Nephron progenitor cell (in vitro differentiated cells): Measurements from ENCODE around the gene RAPGEF4.

ENCODE experiments used
- DNase-seq: peaks from one replicate; pipeline ENCODE4 v3.0.0; 2021
- H3K27ac Mint-ChIP-seq: 2 replicates; pipeline ENCODE4 v1.8.0; 2021; ENCODE audit warnings: mild to moderate bottlenecking, moderate library complexity, mixed read lengths
- H3K27me3 Mint-ChIP-seq: 2 replicates; pipeline ENCODE4 v1.8.0; 2021; ENCODE audit warnings: mild to moderate bottlenecking, low read depth, mixed read lengths; ENCODE audit not compliant: poor library complexity
- H3K36me3 Mint-ChIP-seq: 2 replicates; pipeline ENCODE4 v1.8.0; 2021; ENCODE audit warnings: low read depth, mixed read lengths
- H3K4me1 Mint-ChIP-seq: 2 replicates; pipeline ENCODE4 v1.8.0; 2021; ENCODE audit warnings: mixed read lengths
- H3K4me3 Mint-ChIP-seq: 2 replicates; pipeline ENCODE4 v1.8.0; 2021; ENCODE audit warnings: mild to moderate bottlenecking, moderate library complexity, mixed read lengths
- H3K9me3 Mint-ChIP-seq: 2 replicates; pipeline ENCODE4 v1.8.0; 2021; ENCODE audit warnings: mild to moderate bottlenecking, moderate library complexity, mixed read lengths
- CTCF ChIP-seq: fragments of 200-600 bp; sonication (generic); IDR thresholded peaks from 2 replicates; pipeline ENCODE4 v1.5.0; 2021; ENCODE audit warnings: antibody characterized with exemption

The RAPGEF4 gene

GRCh38 chr2:172991031-172991430, 255.4 kb downstream of the RAPGEF4 start:
- Mint-ChIP-seq H3K36me3 (no peaks in the 10 kb centered on the region), H3K27me3 (peaks cover 6% of the 10 kb centered on the region)
- no peak for DNase-seq

GRCh38 chr2:172993139-172993538, 257.5 kb downstream of the RAPGEF4 start:
- Mint-ChIP-seq H3K36me3 (peaks cover 3% of the 10 kb centered on the region), H3K4me1 (peaks cover 26% of the 10 kb centered on the region), H3K4me3 (no peak overlapping the region), H3K9me3 (no peaks in the 10 kb centered on the region), H3K27me3 (peaks cover 6% of the 10 kb centered on the region), H3K27ac (no peak overlapping the region)
- DNase-seq: no peak
- no peak for TF ChIP-seq CTCF

More at GRCh38 chr2:172991031-172991430, 255.4 kb downstream of the RAPGEF4 start:
- no peak overlapping the region for H3K27ac Mint-ChIP-seq
- peaks cover 18% of the 10 kb centered on the region for H3K4me1 Mint-ChIP-seq
- H3K4me3 Mint-ChIP-seq: no peak overlapping the region
- no peaks in the 10 kb centered on the region for H3K9me3 Mint-ChIP-seq
- TF ChIP-seq CTCF: no peak

- Mint-ChIP-seq H3K27me3 (peaks cover 3% of the 10 kb centered on the region), H3K27ac (no peak overlapping the region), H3K36me3 (peaks cover 3% of the 10 kb centered on the region), H3K4me1 (peaks cover 26% of the 10 kb centered on the region), H3K9me3 (no peaks in the 10 kb centered on the region), H3K4me3 (no peak overlapping the region)
- TF ChIP-seq CTCF: no peak
- no peak for DNase-seq
Measured at GRCh38 chr2:172993931-172994717, 258.5 kb downstream of the RAPGEF4 start.

GRCh38 chr2:172994864-172995263, 259.2 kb downstream of the RAPGEF4 start:
- Mint-ChIP-seq H3K36me3 (peaks cover 3% of the 10 kb centered on the region), H3K9me3 (no peaks in the 10 kb centered on the region), H3K4me1 (peaks cover 31% of the 10 kb centered on the region), H3K27me3 (peaks cover 3% of the 10 kb centered on the region), H3K4me3 (no peak overlapping the region), H3K27ac (peak overlapping the region; percentile 52)
- DNase-seq: no peak
- TF ChIP-seq CTCF: no peak

GRCh38 chr2:172995323-172996244, 259.9 kb downstream of the RAPGEF4 start:
- Mint-ChIP-seq H3K27me3 (peaks cover 3% of the 10 kb centered on the region), H3K27ac (no peak overlapping the region), H3K9me3 (no peaks in the 10 kb centered on the region), H3K4me3 (no peak overlapping the region), H3K36me3 (peaks cover 3% of the 10 kb centered on the region), H3K4me1 (peaks cover 38% of the 10 kb centered on the region)
- TF ChIP-seq CTCF: no peak
- DNase-seq: no peak
